CD4-positive, alpha-beta T cell (primary cell): Measurements from ENCODE around the gene EDNRA. TPM values are rescaled to one million over a fixed set of nuclear protein-coding genes. Genes with fewer than 3 reads are reported as not detected.

Source experiments
- ATAC-seq: fragments of 200-7000 bp; cut with Tn5 transposase; one replicate; pipeline ENCODE4 v1.10.0; 2022; ENCODE audit warnings: mild to moderate bottlenecking; ENCODE audit not compliant: poor library complexity
- CTCF ChIA-PET: fragments of 350-600 bp; sonication (Branson Sonifier 250); formaldehyde crosslinking; loops from one replicate; lab custom pipeline; 2021; ENCODE audit warnings: antibody characterized with exemption, inconsistent platforms; lab: Charles Lee
- POLR2A ChIA-PET: fragments of 350-600 bp; sonication (Branson Sonifier 250); formaldehyde crosslinking; loops from one replicate; lab custom pipeline; 2021; ENCODE audit warnings: antibody characterized with exemption, inconsistent platforms; lab: Charles Lee
- DNase-seq, 14 experiments: peaks; one replicate each; pipeline ENCODE4 v3.0.0-alpha.2; 2013 to 2020; ENCODE audit warnings: mixed read lengths in 2 of 14
- H3K27ac ChIP-seq, 2 donors: one replicate each; pipeline versions ENCODE4 v1.5.1 to v1.7.0; 2013; ENCODE audit warnings: low read length in 2 of 2, low read depth in 1 of 2, mild to moderate bottlenecking in 1 of 2
- H3K27me3 ChIP-seq, 2 experiments: 1 replicate in 1 of 2; 2 replicates in 1 of 2; pipeline versions ENCODE4 v1.6.1 to v1.7.0; 2013; ENCODE audit warnings: low read length in 2 of 2, control low read depth in 1 of 2, mild to moderate bottlenecking in 1 of 2, moderate library complexity in 1 of 2; ENCODE audit not compliant: insufficient read depth in 2 of 2, control insufficient read depth in 1 of 2
- H3K36me3 ChIP-seq: one replicate; pipeline ENCODE4 v1.6.1; 2013; ENCODE audit warnings: low read length, control low read depth; ENCODE audit not compliant: insufficient read depth
- H3K4me1 ChIP-seq: one replicate; pipeline ENCODE4 v1.6.1; 2013; ENCODE audit warnings: low read length, control low read depth; ENCODE audit not compliant: insufficient read depth
- H3K4me3 ChIP-seq: one replicate; pipeline ENCODE4 v1.5.1; 2013; ENCODE audit warnings: mild to moderate bottlenecking, low read length, moderate library complexity
- H3K9me3 ChIP-seq, 2 experiments: 1 replicate in 1 of 2; 2 replicates in 1 of 2; pipeline versions ENCODE4 v1.6.1 to v1.7.0; 2013; ENCODE audit warnings: low read length in 2 of 2, mild to moderate bottlenecking in 2 of 2, control low read depth in 1 of 2, moderate library complexity in 1 of 2; ENCODE audit not compliant: control insufficient read depth in 1 of 2, insufficient read depth in 1 of 2
- H3K27ac Mint-ChIP-seq: one replicate; pipeline ENCODE4 v1.8.0; 2020; ENCODE audit warnings: mixed read lengths
- H3K27me3 Mint-ChIP-seq: one replicate; pipeline ENCODE4 v1.8.0; 2021; ENCODE audit warnings: mixed read lengths
- H3K36me3 Mint-ChIP-seq: one replicate; pipeline ENCODE4 v1.8.0; 2021; ENCODE audit warnings: low read depth, mixed read lengths
- H3K4me1 Mint-ChIP-seq: one replicate; pipeline ENCODE4 v1.8.0; 2021; ENCODE audit warnings: low read depth, mixed read lengths
- H3K4me3 Mint-ChIP-seq: one replicate; pipeline ENCODE4 v1.8.0; 2020; ENCODE audit warnings: mild to moderate bottlenecking, mixed read lengths
- H3K9me3 Mint-ChIP-seq: one replicate; pipeline ENCODE4 v1.8.0; 2020; ENCODE audit warnings: mixed read lengths
- CTCF ChIP-seq: fragments of 200-600 bp; IDR thresholded peaks from one replicate; pipeline ENCODE4 v1.8.0; 2022; ENCODE audit warnings: antibody characterized with exemption, mild to moderate bottlenecking
- intact Hi-C, 2 experiments: fragments of 100-400 bp; cut with DNase I in 1 of 2; cut with micrococcal nuclease in 1 of 2; formaldehyde crosslinking; loops; one replicate each; pipeline versions ENCODE4 v1.15.1 to v1.9.0; 2023 to 2025; cut with DNase I, micrococcal nuclease
- total RNA-seq, 174 experiments: library from RNA in 2 of 174; stranded (reverse) in 2 of 174; gene quantifications; one replicate each; pipeline ENCODE4 v1.2.3 and lab custom pipeline; 2021 to 2026

The EDNRA gene
- total RNA-seq, 2 experiments from 2014 or later, result not detected

GRCh38 chr4:147447786-147448185, 33.1 kb upstream of the EDNRA start:
- H3K9me3 Mint-ChIP-seq, result peaks cover 6% of the 10 kb centered on the region
- H3K36me3 Mint-ChIP-seq, result no peaks in the 10 kb centered on the region
- no peak for ATAC-seq
- no peaks in the 10 kb centered on the region for H3K36me3 ChIP-seq
- no peaks in the 10 kb centered on the region for H3K9me3 ChIP-seq
- H3K27ac ChIP-seq, result no peak overlapping the region
- no peak for TF ChIP-seq CTCF
- no peak for DNase-seq
- no peak overlapping the region for H3K27ac Mint-ChIP-seq
- H3K27me3 Mint-ChIP-seq, result peaks cover 4% of the 10 kb centered on the region
- CTCF ChIA-PET, result no interaction called here
- H3K4me1 ChIP-seq, result no peaks in the 10 kb centered on the region
- no peak overlapping the region for H3K4me3 ChIP-seq
- H3K27me3 ChIP-seq, result no peaks in the 10 kb centered on the region
- H3K4me1 Mint-ChIP-seq, result no peaks in the 10 kb centered on the region
- no peak overlapping the region for H3K4me3 Mint-ChIP-seq
- POLR2A ChIA-PET, result no interaction called here
- intact Hi-C loops, result no loop called here

- H3K36me3 ChIP-seq, result no peaks in the 10 kb centered on the region
- Mint-ChIP-seq H3K4me3 (no peak overlapping the region), H3K4me1 (no peaks in the 10 kb centered on the region), H3K27ac (no peak overlapping the region), H3K36me3 (no peaks in the 10 kb centered on the region), H3K9me3 (peaks cover under 1% of the 10 kb centered on the region), H3K27me3 (no peaks in the 10 kb centered on the region)
- intact Hi-C loops, result no loop called here
- H3K4me1 ChIP-seq, result no peaks in the 10 kb centered on the region
- no peaks in the 10 kb centered on the region for H3K9me3 ChIP-seq
- no peak overlapping the region for H3K4me3 ChIP-seq
- H3K27me3 ChIP-seq, result no peaks in the 10 kb centered on the region
- ChIA-PET CTCF (interaction anchor here (0.6 kb wide), 1 partner anchor 12 kb away, joined by 3 read pairs; no protein-coding TSS in a partner anchor), POLR2A (no interaction called here)
- ATAC-seq (no peak), DNase-seq (no peak)
- no peak overlapping the region for H3K27ac ChIP-seq
- TF ChIP-seq CTCF, result no peak
Observed at GRCh38 chr4:147453561-147454141, 27.2 kb upstream of the EDNRA start.

- CTCF ChIA-PET, result no interaction called here
- H3K4me3 ChIP-seq, result no peak overlapping the region
- no peak for ATAC-seq
- Mint-ChIP-seq H3K4me1 (no peaks in the 10 kb centered on the region), H3K27me3 (peaks cover under 1% of the 10 kb centered on the region), H3K36me3 (no peaks in the 10 kb centered on the region), H3K27ac (no peak overlapping the region), H3K4me3 (no peak overlapping the region), H3K9me3 (no peaks in the 10 kb centered on the region)
- no peaks in the 10 kb centered on the region for H3K36me3 ChIP-seq
- no peak for DNase-seq
- no peaks in the 10 kb centered on the region for H3K9me3 ChIP-seq
- intact Hi-C loops, result no loop called here
- no peak for TF ChIP-seq CTCF
- no peak overlapping the region for H3K27ac ChIP-seq
- no peaks in the 10 kb centered on the region for H3K4me1 ChIP-seq
- POLR2A ChIA-PET, result no interaction called here
- H3K27me3 ChIP-seq, result no peaks in the 10 kb centered on the region
Observed at GRCh38 chr4:147456706-147457105, 24.2 kb upstream of the EDNRA start.
